Measurements from ENCODE around the gene C9orf78.

The C9orf78 gene

GRCh38 chr9:129857207-129857606, 22.1 kb upstream of the C9orf78 start:
- no peaks in the 10 kb centered on the region for H3K27me3 ChIP-seq (ENCODE audit: control insufficient read depth in 5 of 5, insufficient read depth in 4 of 5, low read length in 5 of 5)
- H3K27ac ChIP-seq (ENCODE audit: low read depth, low read length): no peak overlapping the region
- no peak overlapping the region for H3K9ac ChIP-seq (ENCODE audit: low read length in 5 of 5)
- peaks cover 9 to 81% (median 77%) of the 10 kb centered on the region in 5 donors for H3K36me3 ChIP-seq (ENCODE audit: control insufficient read depth in 5 of 5, insufficient read depth in 5 of 5, low read length in 5 of 5)
- H3K4me3 ChIP-seq (ENCODE audit: low read depth in 1 of 5, low read length in 5 of 5): no peak overlapping the region
- H3K4me1 ChIP-seq (ENCODE audit: control insufficient read depth in 5 of 5, insufficient read depth in 5 of 5, low read length in 5 of 5): no peaks in the 10 kb centered on the region
- no peaks in the 10 kb centered on the region for H3K9me3 ChIP-seq (ENCODE audit: control insufficient read depth in 5 of 5, low read length in 5 of 5)

GRCh38 chr9:129854588-129855110, 19.6 kb upstream of the C9orf78 start:
- H3K4me1 ChIP-seq (ENCODE audit: control insufficient read depth in 5 of 5, insufficient read depth in 5 of 5, low read length in 5 of 5): no peaks in the 10 kb centered on the region
- no peak overlapping the region for H3K9ac ChIP-seq (ENCODE audit: low read length in 5 of 5)
- H3K27me3 ChIP-seq (ENCODE audit: control insufficient read depth in 5 of 5, insufficient read depth in 4 of 5, low read length in 5 of 5): no peaks in the 10 kb centered on the region
- H3K27ac ChIP-seq (ENCODE audit: low read depth, low read length): no peak overlapping the region
- peaks cover 11 to 83% (median 77%) of the 10 kb centered on the region in 5 donors for H3K36me3 ChIP-seq (ENCODE audit: control insufficient read depth in 5 of 5, insufficient read depth in 5 of 5, low read length in 5 of 5)
- H3K9me3 ChIP-seq (ENCODE audit: control insufficient read depth in 5 of 5, low read length in 5 of 5): no peaks in the 10 kb centered on the region
- H3K4me3 ChIP-seq (ENCODE audit: low read depth in 1 of 5, low read length in 5 of 5): no peak overlapping the region

DNA sequence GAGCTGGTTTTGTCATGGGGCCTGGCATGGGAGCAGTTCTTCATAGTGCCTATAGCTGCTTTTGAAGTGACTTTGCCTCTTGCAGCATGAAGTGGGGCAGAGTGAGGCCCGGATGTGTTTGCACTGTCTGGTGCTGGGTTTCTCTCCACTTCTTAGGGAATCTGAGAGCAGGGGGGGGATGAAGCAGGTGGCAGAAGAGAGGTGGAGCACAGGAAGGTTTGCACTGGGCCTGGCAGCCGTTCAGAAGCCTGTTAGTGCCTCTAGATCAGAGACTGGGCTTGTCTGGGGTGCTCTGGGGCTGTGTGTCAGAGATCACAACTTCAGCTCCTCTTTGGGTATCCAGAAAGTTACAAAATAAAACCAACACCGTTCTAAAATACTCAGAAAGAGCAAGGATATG, 18.5 kb upstream of the C9orf78 start:
- H3K27ac ChIP-seq (ENCODE audit: low read depth, low read length): no peak overlapping the region
- H3K4me3 ChIP-seq (ENCODE audit: low read depth in 1 of 5, low read length in 5 of 5): no peak overlapping the region
- peaks cover 11 to 84% (median 73%) of the 10 kb centered on the region in 5 donors for H3K36me3 ChIP-seq (ENCODE audit: control insufficient read depth in 5 of 5, insufficient read depth in 5 of 5, low read length in 5 of 5)
- H3K27me3 ChIP-seq (ENCODE audit: control insufficient read depth in 5 of 5, insufficient read depth in 4 of 5, low read length in 5 of 5): no peaks in the 10 kb centered on the region
- H3K4me1 ChIP-seq (ENCODE audit: control insufficient read depth in 5 of 5, insufficient read depth in 5 of 5, low read length in 5 of 5): no peaks in the 10 kb centered on the region
- H3K9me3 ChIP-seq (ENCODE audit: control insufficient read depth in 5 of 5, low read length in 5 of 5): no peaks in the 10 kb centered on the region
- no peak overlapping the region for H3K9ac ChIP-seq (ENCODE audit: low read length in 5 of 5)

DNA sequence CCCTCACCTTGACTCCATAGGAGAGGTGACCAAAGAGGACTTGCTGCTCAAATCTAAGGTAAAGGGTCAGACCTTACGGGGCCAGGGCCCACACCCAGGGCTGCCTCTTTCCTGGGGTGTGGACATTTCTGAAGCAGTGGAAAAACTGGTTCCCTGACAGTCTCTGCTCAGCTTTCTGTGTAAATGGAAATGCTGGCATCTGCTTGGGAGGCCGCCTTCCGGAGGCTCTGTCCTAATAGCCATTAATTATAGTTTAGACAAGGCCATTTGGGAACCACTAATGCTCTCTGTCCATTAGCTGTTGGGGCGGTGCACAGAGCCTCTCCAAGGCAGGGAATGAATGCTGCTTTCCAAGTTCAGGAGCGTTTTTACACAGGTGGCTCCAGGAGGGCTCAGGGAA, 17.5 kb upstream of the C9orf78 start:
- Histone ChIP-seq H3K27ac (ENCODE audit: low read depth, low read length) (no peak overlapping the region), H3K4me1 (ENCODE audit: control insufficient read depth in 5 of 5, insufficient read depth in 5 of 5, low read length in 5 of 5) (no peaks in the 10 kb centered on the region), H3K9me3 (ENCODE audit: control insufficient read depth in 5 of 5, low read length in 5 of 5) (no peaks in the 10 kb centered on the region), H3K27me3 (ENCODE audit: control insufficient read depth in 5 of 5, insufficient read depth in 4 of 5, low read length in 5 of 5) (no peaks in the 10 kb centered on the region), H3K36me3 (ENCODE audit: control insufficient read depth in 5 of 5, insufficient read depth in 5 of 5, low read length in 5 of 5) (peaks cover 11 to 73% (median 63%) of the 10 kb centered on the region in 5 donors), H3K4me3 (ENCODE audit: low read depth in 1 of 5, low read length in 5 of 5) (no peak overlapping the region), H3K9ac (ENCODE audit: low read length in 5 of 5) (no peak overlapping the region)

DNA sequence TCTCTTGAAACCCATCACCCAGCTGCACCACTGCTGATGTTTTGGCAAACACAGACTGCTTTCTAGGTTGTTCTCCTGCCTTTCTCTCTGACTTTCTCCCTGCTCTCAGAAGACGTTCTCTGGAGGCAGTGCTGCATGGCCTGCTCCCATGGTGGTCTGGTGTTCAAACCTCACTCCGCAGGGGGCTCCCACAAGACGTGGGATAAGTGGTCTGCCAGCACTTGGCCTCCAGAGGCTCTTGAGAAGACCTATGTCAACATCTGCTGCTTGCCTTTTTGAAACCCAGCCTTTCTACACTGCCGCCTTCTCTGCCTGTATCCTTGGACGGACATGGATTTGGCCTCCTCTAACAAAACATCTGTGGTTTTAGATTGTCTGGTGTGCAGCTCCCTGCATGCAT, 16.7 kb upstream of the C9orf78 start:
- Histone ChIP-seq H3K4me3 (ENCODE audit: low read depth in 1 of 5, low read length in 5 of 5) (no peak overlapping the region), H3K27ac (ENCODE audit: low read depth, low read length) (no peak overlapping the region), H3K4me1 (ENCODE audit: control insufficient read depth in 5 of 5, insufficient read depth in 5 of 5, low read length in 5 of 5) (no peaks in the 10 kb centered on the region), H3K9me3 (ENCODE audit: control insufficient read depth in 5 of 5, low read length in 5 of 5) (no peaks in the 10 kb centered on the region), H3K9ac (ENCODE audit: low read length in 5 of 5) (no peak overlapping the region), H3K27me3 (ENCODE audit: control insufficient read depth in 5 of 5, insufficient read depth in 4 of 5, low read length in 5 of 5) (no peaks in the 10 kb centered on the region), H3K36me3 (ENCODE audit: control insufficient read depth in 5 of 5, insufficient read depth in 5 of 5, low read length in 5 of 5) (peaks cover 11 to 67% (median 56%) of the 10 kb centered on the region in 5 donors)

- Histone ChIP-seq H3K9ac (ENCODE audit: low read length in 5 of 5) (no peak overlapping the region), H3K27ac (ENCODE audit: low read depth, low read length) (no peak overlapping the region), H3K36me3 (ENCODE audit: control insufficient read depth in 5 of 5, insufficient read depth in 5 of 5, low read length in 5 of 5) (peaks cover 11 to 59% (median 49%) of the 10 kb centered on the region in 5 donors), H3K4me1 (ENCODE audit: control insufficient read depth in 5 of 5, insufficient read depth in 5 of 5, low read length in 5 of 5) (no peaks in the 10 kb centered on the region), H3K9me3 (ENCODE audit: control insufficient read depth in 5 of 5, low read length in 5 of 5) (no peaks in the 10 kb centered on the region), H3K27me3 (ENCODE audit: control insufficient read depth in 5 of 5, insufficient read depth in 4 of 5, low read length in 5 of 5) (no peaks in the 10 kb centered on the region), H3K4me3 (ENCODE audit: low read depth in 1 of 5, low read length in 5 of 5) (no peak overlapping the region)
Observed at GRCh38 chr9:129850821-129851550, 15.9 kb upstream of the C9orf78 start.

DNA sequence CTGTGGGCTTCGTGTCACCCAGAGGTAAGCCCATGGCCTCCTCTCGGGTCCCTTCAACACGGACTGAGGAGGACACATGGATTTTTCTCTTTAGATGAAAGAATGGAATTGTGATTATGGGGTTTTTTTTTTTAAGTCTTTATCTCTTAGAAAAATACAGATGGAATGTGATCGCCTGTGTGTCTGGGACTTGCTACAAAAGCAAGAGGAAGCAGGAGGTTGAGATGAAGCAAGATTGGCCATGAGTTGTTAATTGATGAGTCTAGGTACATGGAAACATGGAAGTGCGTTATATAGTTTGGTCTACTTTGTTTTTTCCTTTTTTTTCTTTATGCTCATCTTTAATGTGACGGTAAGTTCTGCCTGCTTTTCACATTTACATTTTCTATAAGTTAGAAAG, 14.8 kb upstream of the C9orf78 start:
- Histone ChIP-seq H3K27ac (ENCODE audit: low read depth, low read length) (no peak overlapping the region), H3K36me3 (ENCODE audit: control insufficient read depth in 5 of 5, insufficient read depth in 5 of 5, low read length in 5 of 5) (peaks cover 11 to 53% (median 43%) of the 10 kb centered on the region in 5 donors), H3K4me3 (ENCODE audit: low read depth in 1 of 5, low read length in 5 of 5) (no peak overlapping the region), H3K9ac (ENCODE audit: low read length in 5 of 5) (no peak overlapping the region), H3K9me3 (ENCODE audit: control insufficient read depth in 5 of 5, low read length in 5 of 5) (no peaks in the 10 kb centered on the region), H3K27me3 (ENCODE audit: control insufficient read depth in 5 of 5, insufficient read depth in 4 of 5, low read length in 5 of 5) (no peaks in the 10 kb centered on the region), H3K4me1 (ENCODE audit: control insufficient read depth in 5 of 5, insufficient read depth in 5 of 5, low read length in 5 of 5) (no peaks in the 10 kb centered on the region)

DNA sequence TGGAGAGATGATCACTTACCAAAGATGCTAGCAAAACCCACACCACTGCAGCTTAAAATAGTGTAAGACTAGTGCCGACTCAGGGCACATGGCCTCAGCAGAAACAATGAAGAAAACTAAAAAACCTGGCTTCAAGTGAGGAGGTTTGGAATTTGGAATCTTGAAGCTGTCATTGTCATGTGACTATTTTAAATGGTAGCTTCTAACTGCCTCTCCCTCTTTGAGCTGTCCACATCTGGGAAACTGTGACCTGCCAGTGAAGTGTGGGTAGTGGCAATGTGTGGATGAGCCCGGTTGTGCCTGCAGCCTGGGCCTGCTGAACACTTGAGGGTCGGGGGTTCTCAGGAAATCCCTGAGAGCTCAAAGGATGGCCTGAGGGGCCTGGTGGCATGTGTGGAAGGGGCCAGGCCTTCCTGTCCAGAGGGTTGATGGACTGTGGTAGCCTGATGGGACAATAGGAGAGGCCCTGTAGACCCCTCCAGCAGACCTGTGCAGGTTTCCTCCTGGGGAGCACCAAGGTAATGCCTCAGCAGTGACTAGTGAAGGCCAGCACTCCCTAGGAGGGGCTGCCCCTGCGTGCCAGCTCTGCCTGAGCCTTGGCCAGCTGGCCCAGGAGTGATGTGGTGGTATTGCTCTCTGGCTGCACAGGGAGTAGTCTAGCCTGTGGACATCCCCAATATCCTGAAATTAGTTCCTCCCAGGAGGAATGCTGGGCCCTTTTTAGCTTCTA, 13.8 kb upstream of the C9orf78 start:
- H3K27ac ChIP-seq (ENCODE audit: low read depth, low read length): no peak overlapping the region
- H3K4me1 ChIP-seq (ENCODE audit: control insufficient read depth in 5 of 5, insufficient read depth in 5 of 5, low read length in 5 of 5): no peaks in the 10 kb centered on the region
- peaks cover 6 to 43% (median 33%) of the 10 kb centered on the region in 5 donors for H3K36me3 ChIP-seq (ENCODE audit: control insufficient read depth in 5 of 5, insufficient read depth in 5 of 5, low read length in 5 of 5)
- H3K9ac ChIP-seq (ENCODE audit: low read length in 5 of 5): no peak overlapping the region
- H3K4me3 ChIP-seq (ENCODE audit: low read depth in 1 of 5, low read length in 5 of 5): no peak overlapping the region
- no peaks in the 10 kb centered on the region for H3K9me3 ChIP-seq (ENCODE audit: control insufficient read depth in 5 of 5, low read length in 5 of 5)
- H3K27me3 ChIP-seq (ENCODE audit: control insufficient read depth in 5 of 5, insufficient read depth in 4 of 5, low read length in 5 of 5): no peaks in the 10 kb centered on the region

- H3K9ac ChIP-seq (ENCODE audit: low read length in 5 of 5): no peak overlapping the region
- no peak overlapping the region for H3K4me3 ChIP-seq (ENCODE audit: low read depth in 1 of 5, low read length in 5 of 5)
- no peak overlapping the region for H3K27ac ChIP-seq (ENCODE audit: low read depth, low read length)
- peaks cover 0 to 16% (median 7%) of the 10 kb centered on the region in 5 donors for H3K36me3 ChIP-seq (ENCODE audit: control insufficient read depth in 5 of 5, insufficient read depth in 5 of 5, low read length in 5 of 5)
- no peaks in the 10 kb centered on the region for H3K4me1 ChIP-seq (ENCODE audit: control insufficient read depth in 5 of 5, insufficient read depth in 5 of 5, low read length in 5 of 5)
- H3K27me3 ChIP-seq (ENCODE audit: control insufficient read depth in 5 of 5, insufficient read depth in 4 of 5, low read length in 5 of 5): no peaks in the 10 kb centered on the region
- no peaks in the 10 kb centered on the region for H3K9me3 ChIP-seq (ENCODE audit: control insufficient read depth in 5 of 5, low read length in 5 of 5)
Observed at GRCh38 chr9:129845373-129845772, 10.3 kb upstream of the C9orf78 start.

- Histone ChIP-seq H3K4me3 (ENCODE audit: low read depth in 1 of 5, low read length in 5 of 5) (no peak overlapping the region), H3K9ac (ENCODE audit: low read length in 5 of 5) (no peak overlapping the region), H3K27ac (ENCODE audit: low read depth, low read length) (no peak overlapping the region), H3K9me3 (ENCODE audit: control insufficient read depth in 5 of 5, low read length in 5 of 5) (no peaks in the 10 kb centered on the region), H3K27me3 (ENCODE audit: control insufficient read depth in 5 of 5, insufficient read depth in 4 of 5, low read length in 5 of 5) (no peaks in the 10 kb centered on the region), H3K36me3 (ENCODE audit: control insufficient read depth in 5 of 5, insufficient read depth in 5 of 5, low read length in 5 of 5) (peaks cover 0 to 6% (median 0%) of the 10 kb centered on the region in 5 donors), H3K4me1 (ENCODE audit: control insufficient read depth in 5 of 5, insufficient read depth in 5 of 5, low read length in 5 of 5) (peaks cover 0 to 18% (median 10%) of the 10 kb centered on the region in 5 donors)
Observed at GRCh38 chr9:129841071-129841470, 6.0 kb upstream of the C9orf78 start.
